ENCODE results near the gene GPR31. TPM values are rescaled to one million over a fixed set of nuclear protein-coding genes. Genes with fewer than 3 reads are reported as not detected.

GPR31 gene
- total RNA-seq, 1 experiment from 2014 or later = not detected

DNA sequence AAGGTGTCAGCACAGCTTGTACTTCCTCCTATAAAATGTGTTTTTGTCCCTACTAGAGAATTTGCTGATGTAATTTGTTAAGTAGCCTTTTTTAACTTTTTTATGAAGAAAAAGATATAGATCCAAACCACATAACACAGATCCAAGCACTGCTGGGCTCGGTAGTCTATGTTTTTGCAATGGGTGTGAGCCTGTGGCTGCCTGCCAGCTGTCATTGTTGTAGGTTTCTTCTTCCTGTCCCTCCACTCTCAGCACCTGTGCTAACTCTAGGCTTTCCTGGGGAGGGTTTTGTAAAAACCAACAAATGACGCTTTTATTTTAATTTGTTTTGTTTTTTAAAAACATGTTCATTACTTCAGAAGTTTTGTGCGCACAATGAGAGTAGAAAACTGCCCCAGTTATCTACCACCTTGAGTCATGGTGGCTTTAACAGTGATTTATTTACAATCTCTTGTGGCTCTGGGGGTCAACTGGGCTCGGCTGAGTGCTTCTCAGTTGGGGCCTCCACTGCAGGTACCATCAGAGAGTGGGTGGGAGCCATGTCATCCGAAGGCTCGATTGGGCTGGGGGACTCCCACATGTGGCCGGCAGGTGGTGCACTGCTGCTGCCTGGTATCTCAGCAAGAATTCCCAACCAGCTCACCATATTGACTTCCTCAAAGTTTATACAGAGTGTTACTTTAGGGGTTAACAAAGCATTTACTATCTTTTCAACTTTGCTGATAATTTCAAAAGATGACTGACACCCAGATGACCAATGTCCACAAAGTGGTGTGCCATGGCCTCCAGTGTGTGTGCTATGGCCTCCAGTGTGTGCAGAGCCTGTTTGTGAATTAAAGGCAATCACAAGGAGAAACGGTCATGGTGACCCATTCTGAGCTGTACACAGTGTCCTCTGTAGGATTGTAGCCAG is 37.9 kb downstream of the GPR31 start:
- CTCF ChIA-PET = interaction anchor here (1.5 to 1.6 kb wide), 2 partner anchors 22 to 231 kb away, joined by 3 to 5 read pairs; no protein-coding TSS in a partner anchor
- POLR2A ChIA-PET = no interaction called here
- TF ChIP-seq, protein P1, sequence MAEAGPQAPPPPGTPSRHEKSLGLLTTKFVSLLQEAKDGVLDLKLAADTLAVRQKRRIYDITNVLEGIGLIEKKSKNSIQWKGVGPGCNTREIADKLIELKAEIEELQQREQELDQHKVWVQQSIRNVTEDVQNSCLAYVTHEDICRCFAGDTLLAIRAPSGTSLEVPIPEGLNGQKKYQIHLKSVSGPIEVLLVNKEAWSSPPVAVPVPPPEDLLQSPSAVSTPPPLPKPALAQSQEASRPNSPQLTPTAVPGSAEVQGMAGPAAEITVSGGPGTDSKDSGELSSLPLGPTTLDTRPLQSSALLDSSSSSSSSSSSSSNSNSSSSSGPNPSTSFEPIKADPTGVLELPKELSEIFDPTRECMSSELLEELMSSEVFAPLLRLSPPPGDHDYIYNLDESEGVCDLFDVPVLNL (CRISPR knock-in tag; IDR thresholded peaks at IDR 0.05; ENCODE audit: borderline replicate concordance, low read depth) = no peak
- TF ChIP-seq IRF2 (CRISPR knock-in tag; IDR thresholded peaks at IDR 0.05; ENCODE audit: borderline replicate concordance, low read depth) = no peak
- TF ChIP-seq, protein P2, sequence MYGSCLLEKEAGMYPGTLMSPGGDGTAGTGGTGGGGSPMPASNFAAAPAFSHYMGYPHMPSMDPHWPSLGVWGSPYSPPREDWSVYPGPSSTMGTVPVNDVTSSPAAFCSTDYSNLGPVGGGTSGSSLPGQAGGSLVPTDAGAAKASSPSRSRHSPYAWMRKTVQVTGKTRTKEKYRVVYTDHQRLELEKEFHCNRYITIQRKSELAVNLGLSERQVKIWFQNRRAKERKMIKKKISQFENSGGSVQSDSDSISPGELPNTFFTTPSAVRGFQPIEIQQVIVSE (CRISPR knock-in tag; IDR thresholded peaks at IDR 0.05; ENCODE audit: borderline replicate concordance) = no peak
- TF ChIP-seq TCF7 (CRISPR knock-in tag; IDR thresholded peaks at IDR 0.05; ENCODE audit: low read depth) = no peak
- TF ChIP-seq RELA (CRISPR knock-in tag; IDR thresholded peaks at IDR 0.05; ENCODE audit: borderline replicate concordance) = no peak
- TF ChIP-seq ZNF121 (CRISPR knock-in tag; IDR thresholded peaks at IDR 0.05) = no peak
- Mint-ChIP-seq H3K4me3 (no peak overlapping the region), H3K27me3 (ENCODE audit: low read depth) (no peaks in the 10 kb centered on the region; the same call in 1 of the 2 replicates), H3K36me3 (peaks cover 13% of the 10 kb centered on the region), H3K9me3 (peaks cover 31% of the 10 kb centered on the region), H3K27ac (no peak overlapping the region), H3K4me1 (peaks cover 17% of the 10 kb centered on the region)
- no peak for DNase-seq (ENCODE audit: low spot score)
- ATAC-seq = no peak

DNA sequence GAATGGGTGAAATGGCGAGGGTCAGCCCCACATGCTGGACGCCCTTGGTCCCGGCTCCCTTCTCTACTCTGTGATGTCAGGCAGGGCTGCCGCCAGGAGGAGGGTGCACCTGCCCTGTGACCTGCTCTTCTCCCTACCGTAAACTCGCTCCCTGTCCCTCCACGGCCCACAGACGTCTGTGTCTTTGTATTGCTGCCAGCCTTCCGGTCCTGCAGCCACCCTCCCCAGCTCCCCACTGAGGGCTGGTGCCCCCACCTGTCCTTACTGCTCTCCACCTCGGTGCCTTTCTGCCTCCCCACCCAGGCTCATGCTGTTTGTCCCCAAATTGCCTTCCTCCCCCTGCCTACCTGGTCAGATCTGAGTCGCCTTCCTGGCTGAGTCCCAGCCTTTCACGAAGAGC is 38.9 kb downstream of the GPR31 start:
- TF ChIP-seq, protein P3, sequence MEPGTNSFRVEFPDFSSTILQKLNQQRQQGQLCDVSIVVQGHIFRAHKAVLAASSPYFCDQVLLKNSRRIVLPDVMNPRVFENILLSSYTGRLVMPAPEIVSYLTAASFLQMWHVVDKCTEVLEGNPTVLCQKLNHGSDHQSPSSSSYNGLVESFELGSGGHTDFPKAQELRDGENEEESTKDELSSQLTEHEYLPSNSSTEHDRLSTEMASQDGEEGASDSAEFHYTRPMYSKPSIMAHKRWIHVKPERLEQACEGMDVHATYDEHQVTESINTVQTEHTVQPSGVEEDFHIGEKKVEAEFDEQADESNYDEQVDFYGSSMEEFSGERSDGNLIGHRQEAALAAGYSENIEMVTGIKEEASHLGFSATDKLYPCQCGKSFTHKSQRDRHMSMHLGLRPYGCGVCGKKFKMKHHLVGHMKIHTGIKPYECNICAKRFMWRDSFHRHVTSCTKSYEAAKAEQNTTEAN (CRISPR knock-in tag; IDR thresholded peaks at IDR 0.05) = no peak
- CTCF ChIA-PET = no interaction called here
- Mint-ChIP-seq H3K9me3 (peaks cover 31% of the 10 kb centered on the region), H3K27me3 (ENCODE audit: low read depth) (no peaks in the 10 kb centered on the region; the same call in 1 of the 2 replicates), H3K4me3 (no peak overlapping the region), H3K4me1 (peaks cover 17% of the 10 kb centered on the region), H3K36me3 (peaks cover 13% of the 10 kb centered on the region), H3K27ac (no peak overlapping the region)
- ATAC-seq = no peak
- POLR2A ChIA-PET = no interaction called here
- DNase-seq (ENCODE audit: low spot score) = no peak

DNA sequence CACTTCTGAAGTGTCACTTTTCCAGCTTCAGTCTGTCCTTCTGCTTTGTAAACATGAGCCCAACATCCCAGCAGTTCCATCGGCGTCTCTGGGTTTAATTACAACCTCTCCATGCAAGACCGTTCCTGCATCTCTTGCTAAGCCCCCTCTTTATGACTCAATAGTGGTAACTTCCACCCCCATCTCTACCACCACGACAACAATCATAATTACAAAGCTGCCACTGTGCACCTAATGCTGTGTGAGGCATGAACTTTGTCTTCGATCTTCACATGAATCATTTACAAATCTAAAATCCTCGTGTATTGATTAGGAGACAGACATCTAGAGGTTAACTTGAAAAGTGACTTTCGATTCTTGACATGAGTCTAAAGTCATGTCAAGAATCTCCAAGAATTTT is 39.8 kb downstream of the GPR31 start:
- peaks cover 17% of the 10 kb centered on the region for H3K4me1 Mint-ChIP-seq
- H3K27ac Mint-ChIP-seq = no peak overlapping the region
- H3K36me3 Mint-ChIP-seq = peaks cover 13% of the 10 kb centered on the region
- H3K9me3 Mint-ChIP-seq = peaks cover 31% of the 10 kb centered on the region
- H3K27me3 Mint-ChIP-seq (ENCODE audit: low read depth) = no peaks in the 10 kb centered on the region; the same call in 1 of the 2 replicates
- DNase-seq (ENCODE audit: low spot score) (no peak), ATAC-seq (no peak)
- POLR2A ChIA-PET = interaction anchor here (0.7 kb wide), 1 partner anchor 23 kb away, joined by 4 read pairs; no protein-coding TSS in a partner anchor
- TF ChIP-seq, protein P4, sequence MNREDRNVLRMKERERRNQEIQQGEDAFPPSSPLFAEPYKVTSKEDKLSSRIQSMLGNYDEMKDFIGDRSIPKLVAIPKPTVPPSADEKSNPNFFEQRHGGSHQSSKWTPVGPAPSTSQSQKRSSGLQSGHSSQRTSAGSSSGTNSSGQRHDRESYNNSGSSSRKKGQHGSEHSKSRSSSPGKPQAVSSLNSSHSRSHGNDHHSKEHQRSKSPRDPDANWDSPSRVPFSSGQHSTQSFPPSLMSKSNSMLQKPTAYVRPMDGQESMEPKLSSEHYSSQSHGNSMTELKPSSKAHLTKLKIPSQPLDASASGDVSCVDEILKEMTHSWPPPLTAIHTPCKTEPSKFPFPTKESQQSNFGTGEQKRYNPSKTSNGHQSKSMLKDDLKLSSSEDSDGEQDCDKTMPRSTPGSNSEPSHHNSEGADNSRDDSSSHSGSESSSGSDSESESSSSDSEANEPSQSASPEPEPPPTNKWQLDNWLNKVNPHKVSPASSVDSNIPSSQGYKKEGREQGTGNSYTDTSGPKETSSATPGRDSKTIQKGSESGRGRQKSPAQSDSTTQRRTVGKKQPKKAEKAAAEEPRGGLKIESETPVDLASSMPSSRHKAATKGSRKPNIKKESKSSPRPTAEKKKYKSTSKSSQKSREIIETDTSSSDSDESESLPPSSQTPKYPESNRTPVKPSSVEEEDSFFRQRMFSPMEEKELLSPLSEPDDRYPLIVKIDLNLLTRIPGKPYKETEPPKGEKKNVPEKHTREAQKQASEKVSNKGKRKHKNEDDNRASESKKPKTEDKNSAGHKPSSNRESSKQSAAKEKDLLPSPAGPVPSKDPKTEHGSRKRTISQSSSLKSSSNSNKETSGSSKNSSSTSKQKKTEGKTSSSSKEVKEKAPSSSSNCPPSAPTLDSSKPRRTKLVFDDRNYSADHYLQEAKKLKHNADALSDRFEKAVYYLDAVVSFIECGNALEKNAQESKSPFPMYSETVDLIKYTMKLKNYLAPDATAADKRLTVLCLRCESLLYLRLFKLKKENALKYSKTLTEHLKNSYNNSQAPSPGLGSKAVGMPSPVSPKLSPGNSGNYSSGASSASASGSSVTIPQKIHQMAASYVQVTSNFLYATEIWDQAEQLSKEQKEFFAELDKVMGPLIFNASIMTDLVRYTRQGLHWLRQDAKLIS (CRISPR knock-in tag; IDR thresholded peaks at IDR 0.05; ENCODE audit: borderline replicate concordance) = no peak
- no peak overlapping the region for H3K4me3 Mint-ChIP-seq
- CTCF ChIA-PET = interaction anchor here (1.0 kb wide), 1 partner anchor 24 kb away, joined by 3 read pairs; no protein-coding TSS in a partner anchor

DNA sequence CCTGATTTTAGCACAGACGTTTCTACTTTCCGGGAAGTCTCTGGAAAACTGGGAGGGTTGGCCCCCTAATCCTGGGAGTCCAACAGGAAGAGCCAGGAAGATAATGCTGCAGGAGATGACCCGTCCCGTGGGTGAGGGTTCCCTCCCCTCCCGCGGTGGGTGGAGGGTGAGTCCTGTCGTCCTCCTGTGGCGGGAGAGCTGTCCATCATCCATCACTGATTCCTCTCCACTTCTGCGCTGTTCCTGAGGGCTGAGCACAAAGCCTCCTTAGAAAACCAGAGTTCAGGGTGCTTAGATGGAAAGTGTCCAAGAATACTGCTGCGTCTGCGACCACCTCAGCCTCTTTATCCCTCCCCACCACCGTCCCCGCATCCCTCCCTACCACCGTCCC is 40.9 kb downstream of the GPR31 start:
- ATAC-seq (no peak), DNase-seq (ENCODE audit: low spot score) (no peak)
- no peaks in the 10 kb centered on the region; the same call in 1 of the 2 replicates for H3K27me3 Mint-ChIP-seq (ENCODE audit: low read depth)
- TF ChIP-seq CREM (CRISPR knock-in tag; IDR thresholded peaks at IDR 0.05) (no peak), ETV6 (CRISPR knock-in tag; IDR thresholded peaks at IDR 0.05) (no peak), ESRRA (CRISPR knock-in tag; IDR thresholded peaks at IDR 0.05; ENCODE audit: borderline replicate concordance) (no peak), ZNF219 (CRISPR knock-in tag; IDR thresholded peaks at IDR 0.05; ENCODE audit: borderline replicate concordance) (no peak), ZNF232 (CRISPR knock-in tag; IDR thresholded peaks at IDR 0.05) (no peak)
- TF ChIP-seq, protein P5, sequence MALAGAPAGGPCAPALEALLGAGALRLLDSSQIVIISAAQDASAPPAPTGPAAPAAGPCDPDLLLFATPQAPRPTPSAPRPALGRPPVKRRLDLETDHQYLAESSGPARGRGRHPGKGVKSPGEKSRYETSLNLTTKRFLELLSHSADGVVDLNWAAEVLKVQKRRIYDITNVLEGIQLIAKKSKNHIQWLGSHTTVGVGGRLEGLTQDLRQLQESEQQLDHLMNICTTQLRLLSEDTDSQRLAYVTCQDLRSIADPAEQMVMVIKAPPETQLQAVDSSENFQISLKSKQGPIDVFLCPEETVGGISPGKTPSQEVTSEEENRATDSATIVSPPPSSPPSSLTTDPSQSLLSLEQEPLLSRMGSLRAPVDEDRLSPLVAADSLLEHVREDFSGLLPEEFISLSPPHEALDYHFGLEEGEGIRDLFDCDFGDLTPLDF (CRISPR knock-in tag; IDR thresholded peaks at IDR 0.05) = no peak
- H3K36me3 Mint-ChIP-seq = peaks cover 13% of the 10 kb centered on the region
- H3K4me3 Mint-ChIP-seq = no peak overlapping the region
- H3K4me1 Mint-ChIP-seq = peaks cover 17% of the 10 kb centered on the region
- ChIA-PET CTCF (no interaction called here), POLR2A (no interaction called here)
- H3K9me3 Mint-ChIP-seq = peaks cover 31% of the 10 kb centered on the region
- no peak overlapping the region for H3K27ac Mint-ChIP-seq
